ENCODE data around the gene PCSK2.

DNA sequence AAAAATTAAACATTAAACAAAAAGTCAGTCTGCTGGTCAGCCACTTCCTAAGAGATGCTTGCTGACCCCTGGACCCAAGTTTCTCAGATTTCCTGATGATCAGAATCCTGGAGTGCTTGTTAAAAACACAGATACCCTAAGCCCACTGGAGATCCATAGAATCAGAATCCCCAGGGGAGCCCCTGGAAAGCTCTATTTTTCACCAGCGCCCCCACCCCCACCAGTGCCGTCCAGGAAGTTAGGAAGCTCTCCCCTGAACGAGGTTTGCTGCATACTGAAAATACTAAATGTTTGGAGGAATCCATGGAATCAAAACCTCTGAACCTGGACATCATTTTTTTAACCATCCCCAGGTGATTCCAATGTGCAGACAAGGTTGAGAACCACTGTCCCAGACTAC lies 235.1 kb downstream of the PCSK2 start:
- TF ChIP-seq CTCF (IDR thresholded peaks at IDR 0.05) (no peak), POLR2AphosphoS5 (IDR thresholded peaks at IDR 0.05) (no peak)
